ENCODE data around the gene POLA1.

The POLA1 gene

GRCh38 chrX:24702362-24703184 lies 8.9 kb downstream of the POLA1 start:
- DNase-seq = no peak

- no peak for DNase-seq
Observed at GRCh38 chrX:24703185-24703494, 9.4 kb downstream of the POLA1 start.

GRCh38 chrX:24718771-24719170 lies 25.1 kb downstream of the POLA1 start:
- no peak for DNase-seq

- DNase-seq = no peak
Observed at GRCh38 chrX:24720036-24720435, 26.3 kb downstream of the POLA1 start.

- no peak for DNase-seq
Observed at GRCh38 chrX:24728530-24728929, 34.8 kb downstream of the POLA1 start.

- no peak for DNase-seq
Observed at GRCh38 chrX:24732766-24733500, 39.2 kb downstream of the POLA1 start.

- DNase-seq = no peak
Observed at GRCh38 chrX:24741330-24741729, 47.6 kb downstream of the POLA1 start.

- DNase-seq = no peak
Observed at GRCh38 chrX:24748196-24748595, 54.5 kb downstream of the POLA1 start.

- DNase-seq = no peak
Observed at GRCh38 chrX:24759786-24760185, 66.1 kb downstream of the POLA1 start.

GRCh38 chrX:24760363-24761000 lies 66.8 kb downstream of the POLA1 start:
- DNase-seq = no peak

- DNase-seq = no peak
Observed at GRCh38 chrX:24761306-24761705, 67.6 kb downstream of the POLA1 start.

GRCh38 chrX:24763989-24764388 lies 70.3 kb downstream of the POLA1 start:
- no peak for DNase-seq

GRCh38 chrX:24767557-24767956 lies 73.8 kb downstream of the POLA1 start:
- no peak for DNase-seq

- DNase-seq = no peak
Observed at GRCh38 chrX:24768556-24768955, 74.8 kb downstream of the POLA1 start.

GRCh38 chrX:24774650-24775049 lies 80.9 kb downstream of the POLA1 start:
- no peak for DNase-seq

- DNase-seq = no peak
Observed at GRCh38 chrX:24775891-24776290, 82.2 kb downstream of the POLA1 start.

GRCh38 chrX:24777660-24778059 lies 83.9 kb downstream of the POLA1 start:
- no peak for DNase-seq

- no peak for DNase-seq
Observed at GRCh38 chrX:24782011-24782410, 88.3 kb downstream of the POLA1 start.

GRCh38 chrX:24789047-24789446 lies 95.3 kb downstream of the POLA1 start:
- DNase-seq = no peak

- DNase-seq = no peak
Observed at GRCh38 chrX:24790166-24790565, 96.4 kb downstream of the POLA1 start.

GRCh38 chrX:24796204-24796603 lies 102.5 kb downstream of the POLA1 start:
- no peak for DNase-seq

GRCh38 chrX:24799078-24799477 lies 105.4 kb downstream of the POLA1 start:
- DNase-seq = no peak

- no peak for DNase-seq
Observed at GRCh38 chrX:24799565-24799964, 105.8 kb downstream of the POLA1 start.

GRCh38 chrX:24805201-24805600 lies 111.5 kb downstream of the POLA1 start:
- DNase-seq = no peak

Data from stimulated activated CD4-positive, alpha-beta T cell treated with anti-CD3 and anti-CD28 coated beads, Interleukin-2, amount 100 ng/mL, for 48 hours (primary cell).